Neural cell (in vitro differentiated cells): ENCODE measurements around the gene ACSM3.

Experiments used
- CTCF ChIP-seq: fragments of 450-650 bp; IDR thresholded peaks from 2 replicates; pipeline ENCODE4 v1.5.1; 2014; ENCODE audit warnings: antibody characterized with exemption, mild to moderate bottlenecking, moderate library complexity; ENCODE audit not compliant: poor library complexity, severe bottlenecking
- EZH2 ChIP-seq: fragments of 200-600, 300-800 bp; shearing (Covaris generic), sonication (generic); IDR thresholded peaks from 2 replicates; pipeline ENCODE4 v1.6.1; 2014; ENCODE audit warnings: antibody characterized with exemption, low read length, borderline replicate concordance, mild to moderate bottlenecking; ENCODE audit not compliant: insufficient read depth, poor library complexity, severe bottlenecking
- MXI1 ChIP-seq: fragments of 450-650 bp; conservative IDR thresholded peaks from 2 replicates; pipeline ENCODE4 v1.6.1; 2014; ENCODE audit warnings: antibody characterized with exemption, mild to moderate bottlenecking; ENCODE audit not compliant: poor library complexity, severe bottlenecking
- POLR2AphosphoS5 ChIP-seq: IDR thresholded peaks from 2 replicates; pipeline ENCODE4 v1.6.1; 2012
- RAD21 ChIP-seq: fragments of 450-650 bp; conservative IDR thresholded peaks from 2 replicates; pipeline ENCODE4 v1.6.1; 2014; ENCODE audit warnings: antibody characterized with exemption, mild to moderate bottlenecking, moderate library complexity
- REST ChIP-seq: IDR thresholded peaks from 2 replicates; pipeline ENCODE4 v1.6.1; 2012; ENCODE audit warnings: borderline replicate concordance
- SMC3 ChIP-seq: fragments of 450-650 bp; conservative IDR thresholded peaks from 2 replicates; pipeline ENCODE4 v1.6.1; 2014; ENCODE audit warnings: antibody characterized with exemption, mild to moderate bottlenecking, moderate library complexity; ENCODE audit not compliant: poor library complexity
- TAF1 ChIP-seq: IDR thresholded peaks from 2 replicates; pipeline ENCODE4 v1.6.1; 2012; ENCODE audit warnings: low read depth

GRCh38 chr16:20741554-20742285 lies 22.1 kb upstream of the ACSM3 start, which contains the start of gene THUMPD1:
- TF ChIP-seq CTCF (peak; percentile 59), REST (peak; percentile 92), SMC3 (no peak), MXI1 (peak; percentile 57), POLR2AphosphoS5 (peak; percentile 99), EZH2 (no peak), TAF1 (peak; percentile 69), RAD21 (peak; percentile 19)
